ENCODE results near the gene TMEM213.

Gene TMEM213

GRCh38 chr7:138797715-138798320 is at the start of gene TMEM213, which contains the start of gene ATP6V0A4:
TMEM213 (plus strand) TSS chr7:138797994; CDS start chr7:138798105, 111 bp downstream.
ATP6V0A4 (minus strand) TSS chr7:138798196; CDS start chr7:138771247, 26,949 bp downstream.
- no peak for DNase-seq (ENCODE audit: low read depth in 2 of 3, low spot score in 2 of 3)

GRCh38 chr7:138748666-138749065 is 49.1 kb upstream of the TMEM213 start:
- no peak for DNase-seq (ENCODE audit: low read depth in 2 of 3, low spot score in 2 of 3)

- DNase-seq (ENCODE audit: low read depth in 2 of 3, low spot score in 2 of 3), result no peak
Observed at GRCh38 chr7:138749960-138750359, 47.8 kb upstream of the TMEM213 start.

GRCh38 chr7:138750473-138750872 is 47.3 kb upstream of the TMEM213 start:
- DNase-seq (ENCODE audit: low read depth in 2 of 3, low spot score in 2 of 3), result no peak

GRCh38 chr7:138750901-138751464 is 46.8 kb upstream of the TMEM213 start:
- no peak for DNase-seq (ENCODE audit: low read depth in 2 of 3, low spot score in 2 of 3)

GRCh38 chr7:138752518-138753149 is 45.2 kb upstream of the TMEM213 start:
- DNase-seq (ENCODE audit: low read depth in 2 of 3, low spot score in 2 of 3), result peak; percentile 32 to 65 (median 55)

- DNase-seq (ENCODE audit: low read depth in 2 of 3, low spot score in 2 of 3), result no peak
Observed at GRCh38 chr7:138753150-138753518, 44.7 kb upstream of the TMEM213 start.

GRCh38 chr7:138753610-138754009 is 44.2 kb upstream of the TMEM213 start:
- DNase-seq (ENCODE audit: low read depth in 2 of 3, low spot score in 2 of 3), result no peak

- DNase-seq (ENCODE audit: low read depth in 2 of 3, low spot score in 2 of 3), result no peak
Observed at GRCh38 chr7:138755331-138755747, 42.5 kb upstream of the TMEM213 start.

- DNase-seq (ENCODE audit: low read depth in 2 of 3, low spot score in 2 of 3), result no peak
Observed at GRCh38 chr7:138755842-138756590, 41.8 kb upstream of the TMEM213 start.

GRCh38 chr7:138756591-138757242 is 41.1 kb upstream of the TMEM213 start:
- DNase-seq (ENCODE audit: low read depth in 2 of 3, low spot score in 2 of 3), result no peak

GRCh38 chr7:138768241-138768640 is 29.6 kb upstream of the TMEM213 start:
- no peak for DNase-seq (ENCODE audit: low read depth in 2 of 3, low spot score in 2 of 3)

- no peak for DNase-seq (ENCODE audit: low read depth in 2 of 3, low spot score in 2 of 3)
Observed at GRCh38 chr7:138770904-138771303, 26.9 kb upstream of the TMEM213 start.

- DNase-seq (ENCODE audit: low read depth in 2 of 3, low spot score in 2 of 3), result no peak
Observed at GRCh38 chr7:138773176-138773575, 24.6 kb upstream of the TMEM213 start.

- no peak for DNase-seq (ENCODE audit: low read depth in 2 of 3, low spot score in 2 of 3)
Observed at GRCh38 chr7:138773817-138774216, 24.0 kb upstream of the TMEM213 start.

GRCh38 chr7:138776166-138776833 is 21.5 kb upstream of the TMEM213 start:
- DNase-seq (ENCODE audit: low read depth in 2 of 3, low spot score in 2 of 3), result no peak

- no peak for DNase-seq (ENCODE audit: low read depth in 2 of 3, low spot score in 2 of 3)
Observed at GRCh38 chr7:138781004-138781403, 16.8 kb upstream of the TMEM213 start.

- DNase-seq (ENCODE audit: low read depth in 2 of 3, low spot score in 2 of 3), result no peak
Observed at GRCh38 chr7:138784692-138785091, 13.1 kb upstream of the TMEM213 start.

- DNase-seq (ENCODE audit: low read depth in 2 of 3, low spot score in 2 of 3), result no peak
Observed at GRCh38 chr7:138785587-138786437, 12.0 kb upstream of the TMEM213 start.
